Muscle layer of duodenum (tissue), 2 donors: Measurements from ENCODE around the gene AGXT.

Experiments used
- H3K27ac ChIP-seq: one replicate; pipeline ENCODE4 v1.7.0; 2013; ENCODE audit warnings: mild to moderate bottlenecking, low read length
- H3K27me3 ChIP-seq: one replicate; pipeline ENCODE4 v1.7.0; 2013; ENCODE audit warnings: low read depth, mild to moderate bottlenecking, control low read depth, low read length
- H3K36me3 ChIP-seq, 2 donors: one replicate each; pipeline ENCODE4 v1.7.0; 2013; ENCODE audit warnings: low read length in 2 of 2, control low read depth in 1 of 2, mild to moderate bottlenecking in 1 of 2; ENCODE audit not compliant: insufficient read depth in 2 of 2, control insufficient read depth in 1 of 2
- H3K4me1 ChIP-seq, 2 donors: one replicate each; pipeline ENCODE4 v1.7.0; 2013; ENCODE audit warnings: low read length in 2 of 2, mild to moderate bottlenecking in 2 of 2, control low read depth in 1 of 2, moderate library complexity in 1 of 2; ENCODE audit not compliant: insufficient read depth in 2 of 2, control insufficient read depth in 1 of 2
- H3K4me3 ChIP-seq, 2 donors: one replicate each; pipeline ENCODE4 v1.7.0; 2013; ENCODE audit warnings: low read length in 2 of 2, low read depth in 1 of 2, mild to moderate bottlenecking in 1 of 2
- H3K9me3 ChIP-seq, 2 donors: one replicate each; pipeline ENCODE4 v1.7.0; 2013; ENCODE audit warnings: low read length in 2 of 2, control low read depth in 1 of 2, mild to moderate bottlenecking in 1 of 2; ENCODE audit not compliant: control insufficient read depth in 1 of 2
- donor health status: healthy.

The AGXT gene

GRCh38 chr2:240846873-240847595 is 21.6 kb upstream of the AGXT start:
- no peaks in the 10 kb centered on the region for H3K9me3 ChIP-seq
- H3K36me3 ChIP-seq = no peaks in the 10 kb centered on the region
- H3K27ac ChIP-seq = no peak overlapping the region
- H3K4me3 ChIP-seq = no peak overlapping the region
- H3K4me1 ChIP-seq = no peaks in the 10 kb centered on the region
- H3K27me3 ChIP-seq = no peaks in the 10 kb centered on the region

GRCh38 chr2:240847817-240848216 is 20.8 kb upstream of the AGXT start:
- no peaks in the 10 kb centered on the region for H3K4me1 ChIP-seq
- H3K36me3 ChIP-seq = no peaks in the 10 kb centered on the region
- H3K4me3 ChIP-seq = no peak overlapping the region
- no peaks in the 10 kb centered on the region for H3K27me3 ChIP-seq
- H3K27ac ChIP-seq = no peak overlapping the region
- no peaks in the 10 kb centered on the region for H3K9me3 ChIP-seq

- no peaks in the 10 kb centered on the region for H3K4me1 ChIP-seq
- no peak overlapping the region for H3K4me3 ChIP-seq
- no peaks in the 10 kb centered on the region for H3K36me3 ChIP-seq
- no peaks in the 10 kb centered on the region for H3K9me3 ChIP-seq
- no peaks in the 10 kb centered on the region for H3K27me3 ChIP-seq
- no peak overlapping the region for H3K27ac ChIP-seq
Observed at GRCh38 chr2:240848900-240849680, 19.5 kb upstream of the AGXT start.

- Histone ChIP-seq H3K27me3 (no peaks in the 10 kb centered on the region), H3K27ac (no peak overlapping the region), H3K4me1 (no peaks in the 10 kb centered on the region)
Observed at GRCh38 chr2:240850026-240850425, 18.6 kb upstream of the AGXT start.

GRCh38 chr2:240850756-240851077 is 17.9 kb upstream of the AGXT start:
- Histone ChIP-seq H3K4me3 (no peak overlapping the region), H3K27ac (no peak overlapping the region), H3K9me3 (no peaks in the 10 kb centered on the region), H3K4me1 (no peaks in the 10 kb centered on the region), H3K27me3 (no peaks in the 10 kb centered on the region), H3K36me3 (no peaks in the 10 kb centered on the region)

More at GRCh38 chr2:240850026-240850425, 18.6 kb upstream of the AGXT start:
- H3K36me3 ChIP-seq = no peaks in the 10 kb centered on the region
- no peaks in the 10 kb centered on the region for H3K9me3 ChIP-seq
- H3K4me3 ChIP-seq = no peak overlapping the region

GRCh38 chr2:240851078-240851991 is 17.3 kb upstream of the AGXT start:
- no peaks in the 10 kb centered on the region for H3K4me1 ChIP-seq
- no peak overlapping the region for H3K4me3 ChIP-seq
- no peaks in the 10 kb centered on the region for H3K36me3 ChIP-seq
- no peak overlapping the region for H3K27ac ChIP-seq
- no peaks in the 10 kb centered on the region for H3K9me3 ChIP-seq
- no peaks in the 10 kb centered on the region for H3K27me3 ChIP-seq

GRCh38 chr2:240852671-240853314 is 15.8 kb upstream of the AGXT start:
- no peaks in the 10 kb centered on the region for H3K9me3 ChIP-seq

GRCh38 chr2:240855670-240856069 is 13.0 kb upstream of the AGXT start:
- H3K36me3 ChIP-seq = no peaks in the 10 kb centered on the region
- no peaks in the 10 kb centered on the region for H3K9me3 ChIP-seq
- no peaks in the 10 kb centered on the region for H3K27me3 ChIP-seq
- H3K4me3 ChIP-seq = no peak overlapping the region
- H3K4me1 ChIP-seq = no peaks in the 10 kb centered on the region
- no peak overlapping the region for H3K27ac ChIP-seq

More at GRCh38 chr2:240852671-240853314, 15.8 kb upstream of the AGXT start:
- Histone ChIP-seq H3K27me3 (no peaks in the 10 kb centered on the region), H3K4me1 (no peaks in the 10 kb centered on the region), H3K36me3 (no peaks in the 10 kb centered on the region), H3K4me3 (no peak overlapping the region), H3K27ac (no peak overlapping the region)

GRCh38 chr2:240856151-240856980 is 12.3 kb upstream of the AGXT start:
- Histone ChIP-seq H3K27ac (no peak overlapping the region), H3K4me1 (no peaks in the 10 kb centered on the region), H3K4me3 (no peak overlapping the region), H3K27me3 (no peaks in the 10 kb centered on the region), H3K9me3 (no peaks in the 10 kb centered on the region), H3K36me3 (no peaks in the 10 kb centered on the region)
